HFF-Myc (cell line): Measurements from ENCODE around the gene ALLC.
A peak's percentile ranks its signal among the peaks of the same experiment; 100 is the strongest.

ENCODE experiments used
- DNase-seq: peaks from one replicate; pipeline ENCODE4 v3.0.0-alpha.2; 2011; ENCODE audit warnings: low read depth; ENCODE audit errors: extremely low read depth
- H3K4me3 ChIP-seq: replicated peaks from 2 replicates; pipeline ENCODE4 v1.5.1; 2011; ENCODE audit warnings: low read depth, mild to moderate bottlenecking, control low read depth, low read length
- TF ChIP-seq, protein P1 (sequence below): IDR thresholded peaks from 2 replicates; pipeline ENCODE4 v1.5.1; 2012; ENCODE audit warnings: mild to moderate bottlenecking, low read depth, low read length, control low read depth; ENCODE audit errors: missing control alignments

Gene ALLC

DNA sequence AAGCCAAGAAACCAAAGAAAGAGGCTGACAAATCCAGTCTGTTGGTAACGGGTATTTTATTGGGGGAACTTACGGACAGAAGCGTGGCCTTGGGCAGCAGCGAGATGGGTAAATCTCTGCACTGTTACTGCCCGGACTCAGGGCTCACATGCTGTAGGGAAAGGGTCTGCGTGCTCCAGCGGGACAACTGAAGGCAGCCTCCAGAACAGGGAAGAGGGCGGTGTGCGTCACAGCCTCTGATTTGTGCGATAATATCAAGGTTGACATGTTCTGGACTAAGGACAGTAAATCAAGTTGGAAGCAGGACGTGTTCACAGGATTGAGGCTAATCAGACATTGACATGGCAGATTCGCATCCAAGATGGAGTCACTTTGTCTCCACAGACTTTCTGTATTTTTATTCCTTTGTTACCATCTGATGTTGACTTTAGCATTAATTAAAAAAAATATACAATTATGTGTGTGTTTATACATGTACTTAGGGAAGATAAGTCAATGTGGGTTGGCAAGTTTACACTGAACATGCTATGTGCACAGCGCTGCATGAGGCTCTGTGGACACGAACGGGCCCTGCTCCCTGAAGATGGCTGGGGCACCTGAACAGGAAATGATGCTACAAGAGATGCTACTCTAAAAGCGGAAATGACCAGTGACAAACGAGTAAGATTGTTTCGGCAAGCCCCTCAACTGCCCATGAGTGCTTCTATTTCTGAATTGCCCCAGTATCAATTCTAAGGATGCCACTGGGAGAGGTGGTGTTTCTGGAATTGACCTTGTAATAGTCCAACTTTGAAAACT is 22.7 kb downstream of the ALLC start:
- H3K4me3 ChIP-seq: no peak overlapping the region
- TF ChIP-seq, protein P1, sequence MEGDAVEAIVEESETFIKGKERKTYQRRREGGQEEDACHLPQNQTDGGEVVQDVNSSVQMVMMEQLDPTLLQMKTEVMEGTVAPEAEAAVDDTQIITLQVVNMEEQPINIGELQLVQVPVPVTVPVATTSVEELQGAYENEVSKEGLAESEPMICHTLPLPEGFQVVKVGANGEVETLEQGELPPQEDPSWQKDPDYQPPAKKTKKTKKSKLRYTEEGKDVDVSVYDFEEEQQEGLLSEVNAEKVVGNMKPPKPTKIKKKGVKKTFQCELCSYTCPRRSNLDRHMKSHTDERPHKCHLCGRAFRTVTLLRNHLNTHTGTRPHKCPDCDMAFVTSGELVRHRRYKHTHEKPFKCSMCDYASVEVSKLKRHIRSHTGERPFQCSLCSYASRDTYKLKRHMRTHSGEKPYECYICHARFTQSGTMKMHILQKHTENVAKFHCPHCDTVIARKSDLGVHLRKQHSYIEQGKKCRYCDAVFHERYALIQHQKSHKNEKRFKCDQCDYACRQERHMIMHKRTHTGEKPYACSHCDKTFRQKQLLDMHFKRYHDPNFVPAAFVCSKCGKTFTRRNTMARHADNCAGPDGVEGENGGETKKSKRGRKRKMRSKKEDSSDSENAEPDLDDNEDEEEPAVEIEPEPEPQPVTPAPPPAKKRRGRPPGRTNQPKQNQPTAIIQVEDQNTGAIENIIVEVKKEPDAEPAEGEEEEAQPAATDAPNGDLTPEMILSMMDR: no peak
- no peak for DNase-seq

DNA sequence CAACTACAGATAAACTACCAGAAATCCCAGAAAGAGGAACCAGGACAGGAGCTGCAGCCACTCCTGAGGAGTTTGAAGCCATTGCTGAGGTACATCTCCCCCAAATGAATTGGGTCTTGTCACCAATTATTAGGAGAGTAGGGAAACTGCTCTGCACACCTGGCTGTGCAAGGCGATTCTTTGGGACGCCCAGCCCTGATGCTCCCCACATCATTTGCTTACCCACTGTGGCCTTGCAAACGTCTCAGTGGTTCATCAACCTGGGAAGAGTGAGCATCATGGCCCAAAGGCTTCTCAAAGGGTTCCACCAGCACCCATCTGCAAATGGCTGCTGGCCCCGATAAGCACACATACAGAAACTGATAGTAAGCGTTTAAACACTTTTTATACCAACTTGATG is 23.6 kb downstream of the ALLC start:
- no peak overlapping the region for H3K4me3 ChIP-seq
- TF ChIP-seq, protein P1: no peak
- no peak for DNase-seq

DNA sequence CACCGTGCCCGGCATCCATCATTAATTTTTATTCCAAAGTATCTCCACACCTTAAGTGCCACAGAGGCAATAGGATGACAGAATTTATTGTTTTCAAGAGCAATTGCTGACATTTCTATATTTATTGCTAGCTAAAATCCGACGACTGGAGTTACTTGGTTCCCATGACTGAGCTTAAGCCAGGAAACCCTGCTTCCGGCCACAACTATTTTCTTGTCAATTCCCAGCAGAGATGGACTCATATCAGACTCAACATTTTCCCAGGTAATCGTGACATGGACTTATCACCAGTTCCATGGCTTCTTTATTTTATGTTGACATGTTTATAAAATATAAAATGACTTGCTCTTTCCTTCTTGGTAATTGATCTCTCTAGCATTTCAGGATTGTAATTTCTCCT is 24.8 kb downstream of the ALLC start:
- TF ChIP-seq, protein P1: no peak
- no peak overlapping the region for H3K4me3 ChIP-seq
- DNase-seq: no peak

DNA sequence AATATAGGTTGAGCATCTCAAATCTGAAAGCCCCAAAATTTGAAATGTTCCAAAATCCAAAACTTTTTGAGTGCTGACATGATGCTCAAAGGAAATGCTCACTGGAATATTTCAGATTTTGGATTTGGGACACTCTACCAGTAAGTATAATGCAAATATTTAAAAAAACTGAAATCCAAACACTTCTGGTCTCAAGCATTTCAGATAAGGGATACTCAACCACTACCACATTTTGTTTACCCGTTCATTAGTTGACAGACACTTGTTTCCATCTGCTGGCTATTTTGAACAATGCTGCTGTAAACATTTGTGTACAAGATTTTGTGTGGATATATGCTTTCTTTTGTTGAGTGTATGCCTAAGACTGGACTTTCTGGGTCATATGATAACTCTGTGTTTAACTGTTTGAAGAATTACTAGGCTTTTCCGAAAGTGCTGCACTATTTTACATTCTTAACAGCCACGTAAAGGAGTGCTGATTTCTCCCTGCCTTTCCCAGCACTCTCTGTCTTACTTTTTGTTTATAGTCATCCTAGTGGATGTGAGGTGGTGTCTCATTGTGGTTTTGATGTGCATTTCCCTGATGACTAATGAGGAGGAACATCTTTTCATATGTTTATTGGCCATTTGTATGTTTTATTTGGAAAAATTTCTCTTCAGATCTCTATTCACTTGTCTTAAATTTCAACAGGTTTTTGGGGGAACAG is 25.9 kb downstream of the ALLC start:
- TF ChIP-seq, protein P1: no peak

DNA sequence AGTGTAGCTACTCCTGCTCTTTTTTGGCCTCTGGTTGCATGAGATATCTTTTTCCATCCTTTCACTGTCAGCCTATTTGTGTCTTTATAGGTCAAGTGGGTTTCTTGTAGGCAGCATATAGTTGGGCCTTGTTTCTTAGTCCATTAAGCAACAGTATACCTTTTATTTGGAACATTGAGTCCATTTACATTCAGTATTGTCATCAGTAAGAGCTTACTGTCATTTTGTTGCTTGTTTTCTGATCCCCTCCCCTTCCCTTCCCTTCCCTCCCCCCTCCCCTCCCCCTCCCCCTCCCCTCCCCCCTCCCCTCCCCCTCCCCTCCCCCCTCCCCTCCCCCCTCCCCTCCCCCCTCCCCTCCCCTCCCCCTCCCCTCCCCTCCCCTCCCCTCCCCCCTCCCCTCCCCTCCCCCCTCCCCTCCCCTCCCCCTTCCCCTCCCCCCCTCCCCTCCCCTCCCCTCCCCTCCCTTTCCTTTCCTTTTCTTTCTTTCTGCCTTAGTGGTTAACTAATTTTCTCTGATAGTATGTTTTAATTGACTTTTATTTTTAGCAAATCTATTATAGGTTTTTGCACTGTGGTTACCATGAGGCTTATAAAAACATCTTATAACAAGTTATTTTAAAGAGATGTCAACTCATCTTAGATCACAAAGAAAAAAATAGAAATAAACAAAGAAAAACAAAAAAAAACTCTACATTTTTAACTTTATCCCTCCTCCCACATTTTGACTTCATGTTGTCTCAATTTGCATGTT is 32.2 kb downstream of the ALLC start:
- H3K4me3 ChIP-seq: no peak overlapping the region
- DNase-seq: no peak
- TF ChIP-seq, protein P1: no peak

More for the DNA sequence above, 25.9 kb downstream of the ALLC start:
- no peak overlapping the region for H3K4me3 ChIP-seq
- no peak for DNase-seq

DNA sequence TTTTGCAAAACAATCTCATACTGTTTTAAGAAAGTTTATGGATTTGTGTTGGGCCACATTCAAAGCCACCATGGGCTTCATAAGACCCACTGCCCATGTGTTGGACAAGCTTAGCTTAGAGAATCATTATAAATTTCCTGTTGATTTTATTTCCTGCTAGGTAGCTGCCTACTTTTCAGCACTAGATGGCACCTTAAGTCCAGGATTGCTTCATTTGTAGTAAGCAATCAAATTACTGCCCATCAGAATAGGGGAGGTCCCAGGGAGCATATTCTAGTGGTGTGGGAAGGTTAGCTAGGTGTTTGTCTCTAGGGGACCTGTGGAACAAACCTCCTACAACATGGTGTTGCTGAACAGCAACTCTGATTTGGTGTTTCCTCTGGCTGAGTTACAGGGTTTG is 34.4 kb downstream of the ALLC start:
- no peak for DNase-seq
- TF ChIP-seq, protein P1: peak; percentile 41
- no peak overlapping the region for H3K4me3 ChIP-seq
